GM21367 (cell line): Measurements from ENCODE around the gene ARHGAP10.
"Not testable (repeated sequence)": the region's sequence is repeated elsewhere in the genome, so short reads cannot be mapped to it uniquely, and the experiment has no call there.

ENCODE experiments used
- ATAC-seq: cut with Tn5 transposase; IDR thresholded peaks from one replicate; pipeline ENCODE4 v1.9.1; 2021; ENCODE audit not compliant: unreplicated experiment

Gene ARHGAP10

GRCh38 chr4:148079961-148080360 is 348.1 kb downstream of the ARHGAP10 start:
- no peak for ATAC-seq

GRCh38 chr4:148081267-148081666 is 349.4 kb downstream of the ARHGAP10 start:
- ATAC-seq = no peak

GRCh38 chr4:148081745-148082144 is 349.9 kb downstream of the ARHGAP10 start:
- ATAC-seq = no peak

- ATAC-seq = not testable (repeated sequence)
These were observed 351.2 kb downstream of the ARHGAP10 start for GRCh38 chr4:148083073-148083472.

- ATAC-seq = no peak
These were observed 357.7 kb downstream of the ARHGAP10 start for GRCh38 chr4:148089624-148090023.

GRCh38 chr4:148090029-148090428 is 358.1 kb downstream of the ARHGAP10 start:
- no peak for ATAC-seq

GRCh38 chr4:148090503-148091476 is 358.9 kb downstream of the ARHGAP10 start:
- ATAC-seq = no peak

- no peak for ATAC-seq
These were observed 360.0 kb downstream of the ARHGAP10 start for GRCh38 chr4:148091896-148092295.

- no peak for ATAC-seq
These were observed 360.6 kb downstream of the ARHGAP10 start for GRCh38 chr4:148092316-148093014.

- no peak for ATAC-seq
These were observed 361.2 kb downstream of the ARHGAP10 start for GRCh38 chr4:148093065-148093464.

- no peak for ATAC-seq
These were observed 362.3 kb downstream of the ARHGAP10 start for GRCh38 chr4:148094149-148094548.

- ATAC-seq = no peak
These were observed 363.5 kb downstream of the ARHGAP10 start for GRCh38 chr4:148095346-148095923.

- no peak for ATAC-seq
These were observed 365.9 kb downstream of the ARHGAP10 start for GRCh38 chr4:148097801-148098200.

- no peak for ATAC-seq
These were observed 369.3 kb downstream of the ARHGAP10 start for GRCh38 chr4:148101235-148101634.

GRCh38 chr4:148101790-148102189 is 369.9 kb downstream of the ARHGAP10 start:
- ATAC-seq = no peak

- no peak for ATAC-seq
These were observed 371.9 kb downstream of the ARHGAP10 start for GRCh38 chr4:148103597-148104355.

GRCh38 chr4:148108766-148109165 is 376.9 kb downstream of the ARHGAP10 start:
- no peak for ATAC-seq

GRCh38 chr4:148109216-148109615 is 377.3 kb downstream of the ARHGAP10 start:
- no peak for ATAC-seq

GRCh38 chr4:148110169-148110568 is 378.3 kb downstream of the ARHGAP10 start:
- ATAC-seq = no peak

GRCh38 chr4:148112231-148112982 is 380.5 kb downstream of the ARHGAP10 start:
- ATAC-seq = no peak
